Peyer's patch (tissue), 4 donors: Measurements from ENCODE around the gene AGFG1. TPM values are rescaled to one million over a fixed set of nuclear protein-coding genes. Genes with fewer than 3 reads are reported as not detected.
A peak's percentile ranks its signal among the peaks of the same experiment; 100 is the strongest.

Experiments
- DNase-seq, 3 donors: peaks; one replicate each; pipeline ENCODE4 v3.0.0-alpha.2; 2017 to 2019
- H3K27ac ChIP-seq, 4 donors: fragments of 200-600 bp; sonication (generic); one replicate each; pipeline ENCODE4 v1.5.1; 2016 to 2019
- H3K27me3 ChIP-seq, 2 donors: fragments of 200-600 bp; sonication (generic); one replicate each; pipeline ENCODE4 v1.5.1; 2019
- H3K36me3 ChIP-seq, 3 donors: fragments of 200-600 bp; sonication (generic); one replicate each; pipeline ENCODE4 v1.5.1; 2016 to 2019
- H3K4me1 ChIP-seq, 4 donors: fragments of 200-600 bp; sonication (generic); one replicate each; pipeline ENCODE4 v1.5.1; 2016 to 2019
- H3K4me3 ChIP-seq, 4 donors: fragments of 200-600 bp; sonication (generic); 1 replicate in 3 of 4; 2 replicates in 1 of 4; pipeline ENCODE4 v1.5.1; 2016 to 2019; ENCODE audit warnings: mild to moderate bottlenecking in 1 of 4
- H3K9me3 ChIP-seq, 4 donors: fragments of 200-600 bp; sonication (generic); one replicate each; pipeline ENCODE4 v1.5.1; 2016 to 2019; ENCODE audit warnings: mild to moderate bottlenecking in 1 of 4
- POLR2A ChIP-seq, 2 donors: fragments of 450-650 bp; IDR thresholded peaks; one replicate each; pipeline ENCODE4 v1.5.1; 2017; ENCODE audit warnings: antibody characterized with exemption in 2 of 2, mild to moderate bottlenecking in 2 of 2, moderate library complexity in 2 of 2
- total RNA-seq, 4 donors: library from RNA; depleted of rRNA; stranded (reverse); fragments of >200 nt; gene quantifications; one replicate each; pipeline ENCODE4 v1.1.0, GENCODE V29; 2016
- TF ChIP-seq, protein P1 (sequence below), 6 experiments: fragments of 450-650 bp in 4 of 6; fragments of 200-600 bp in 2 of 6; sonication (generic) in 1 of 6; IDR thresholded peaks; one replicate each; pipeline ENCODE4 v1.5.1; 2017 to 2019; ENCODE audit warnings: antibody characterized with exemption in 6 of 6, mild to moderate bottlenecking in 3 of 6, moderate library complexity in 1 of 6

AGFG1 gene
- total RNA-seq, 4 donors from 2014 or later: 24.8 to 68.1 (median 62.6) TPM

DNA sequence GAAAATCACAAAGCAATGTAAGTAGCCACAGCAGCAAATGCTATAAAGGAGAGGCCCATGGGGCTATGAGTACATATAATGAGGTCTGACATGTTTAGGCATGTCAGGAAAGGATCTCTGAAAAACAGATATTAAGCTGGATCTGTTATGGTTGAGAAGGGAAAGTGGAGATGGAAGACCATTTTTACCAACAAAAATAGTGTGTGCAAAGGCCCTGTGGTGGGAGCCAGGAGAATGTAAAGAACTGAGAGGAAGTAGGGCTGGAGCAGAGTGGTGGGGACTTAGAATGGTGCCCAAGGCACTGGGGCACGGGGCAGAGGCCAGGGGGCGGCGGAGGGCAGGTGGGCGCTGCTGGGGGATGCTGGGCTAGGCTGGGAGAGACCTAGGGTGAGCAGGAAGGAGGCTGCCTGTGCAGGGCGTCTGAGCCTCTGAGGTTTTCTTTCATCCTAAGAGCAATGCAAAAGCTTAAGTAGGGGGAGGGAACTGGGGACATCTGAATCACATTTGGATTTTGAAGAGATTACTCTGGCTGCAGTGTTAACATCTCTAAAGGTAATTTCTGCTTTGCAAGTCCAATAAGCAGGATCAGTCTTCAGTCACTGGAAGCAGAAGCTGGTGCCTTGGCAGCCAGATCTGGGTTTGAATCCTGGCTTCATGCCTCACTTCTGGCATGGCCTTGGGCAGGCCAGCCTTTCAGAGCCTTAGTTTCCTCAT, 4.9 kb upstream of the AGFG1 start:
- TF ChIP-seq, protein P1, sequence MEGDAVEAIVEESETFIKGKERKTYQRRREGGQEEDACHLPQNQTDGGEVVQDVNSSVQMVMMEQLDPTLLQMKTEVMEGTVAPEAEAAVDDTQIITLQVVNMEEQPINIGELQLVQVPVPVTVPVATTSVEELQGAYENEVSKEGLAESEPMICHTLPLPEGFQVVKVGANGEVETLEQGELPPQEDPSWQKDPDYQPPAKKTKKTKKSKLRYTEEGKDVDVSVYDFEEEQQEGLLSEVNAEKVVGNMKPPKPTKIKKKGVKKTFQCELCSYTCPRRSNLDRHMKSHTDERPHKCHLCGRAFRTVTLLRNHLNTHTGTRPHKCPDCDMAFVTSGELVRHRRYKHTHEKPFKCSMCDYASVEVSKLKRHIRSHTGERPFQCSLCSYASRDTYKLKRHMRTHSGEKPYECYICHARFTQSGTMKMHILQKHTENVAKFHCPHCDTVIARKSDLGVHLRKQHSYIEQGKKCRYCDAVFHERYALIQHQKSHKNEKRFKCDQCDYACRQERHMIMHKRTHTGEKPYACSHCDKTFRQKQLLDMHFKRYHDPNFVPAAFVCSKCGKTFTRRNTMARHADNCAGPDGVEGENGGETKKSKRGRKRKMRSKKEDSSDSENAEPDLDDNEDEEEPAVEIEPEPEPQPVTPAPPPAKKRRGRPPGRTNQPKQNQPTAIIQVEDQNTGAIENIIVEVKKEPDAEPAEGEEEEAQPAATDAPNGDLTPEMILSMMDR (IDR thresholded peaks at IDR 0.05): no peak
- TF ChIP-seq POLR2A (IDR thresholded peaks at IDR 0.05): no peak
- Histone ChIP-seq H3K27ac (peak overlapping the region in 3 of 4 donors; percentile 16 to 77 (median 33)), H3K36me3 (no peaks in the 10 kb centered on the region), H3K9me3 (no peaks in the 10 kb centered on the region), H3K4me3 (no peak overlapping the region), H3K27me3 (no peaks in the 10 kb centered on the region), H3K4me1 (peaks cover 0 to 5% (median 2%) of the 10 kb centered on the region in 4 donors)
- DNase-seq: no peak

DNA sequence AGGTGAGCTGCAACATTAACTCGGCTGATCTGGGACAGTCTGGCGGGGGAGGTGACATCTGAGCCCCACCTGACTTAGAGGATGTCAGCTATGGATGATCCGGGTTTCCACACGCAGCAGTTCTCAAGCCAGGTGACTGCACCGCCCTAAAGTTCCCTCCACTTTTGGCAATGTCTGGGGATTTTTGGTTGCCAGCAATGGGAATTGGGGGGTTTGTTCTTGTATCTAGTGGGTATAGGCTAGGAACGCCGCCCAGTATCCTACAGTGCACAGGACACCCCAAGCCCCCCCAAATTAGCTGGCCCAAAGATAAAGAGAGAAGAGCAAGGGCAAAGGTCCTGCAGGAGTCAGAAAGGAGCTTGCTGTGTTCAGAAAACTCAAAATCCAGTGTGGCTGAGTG, 544 bp upstream of the AGFG1 start:
- Histone ChIP-seq H3K4me3 (no peak overlapping the region), H3K36me3 (no peaks in the 10 kb centered on the region)

DNA sequence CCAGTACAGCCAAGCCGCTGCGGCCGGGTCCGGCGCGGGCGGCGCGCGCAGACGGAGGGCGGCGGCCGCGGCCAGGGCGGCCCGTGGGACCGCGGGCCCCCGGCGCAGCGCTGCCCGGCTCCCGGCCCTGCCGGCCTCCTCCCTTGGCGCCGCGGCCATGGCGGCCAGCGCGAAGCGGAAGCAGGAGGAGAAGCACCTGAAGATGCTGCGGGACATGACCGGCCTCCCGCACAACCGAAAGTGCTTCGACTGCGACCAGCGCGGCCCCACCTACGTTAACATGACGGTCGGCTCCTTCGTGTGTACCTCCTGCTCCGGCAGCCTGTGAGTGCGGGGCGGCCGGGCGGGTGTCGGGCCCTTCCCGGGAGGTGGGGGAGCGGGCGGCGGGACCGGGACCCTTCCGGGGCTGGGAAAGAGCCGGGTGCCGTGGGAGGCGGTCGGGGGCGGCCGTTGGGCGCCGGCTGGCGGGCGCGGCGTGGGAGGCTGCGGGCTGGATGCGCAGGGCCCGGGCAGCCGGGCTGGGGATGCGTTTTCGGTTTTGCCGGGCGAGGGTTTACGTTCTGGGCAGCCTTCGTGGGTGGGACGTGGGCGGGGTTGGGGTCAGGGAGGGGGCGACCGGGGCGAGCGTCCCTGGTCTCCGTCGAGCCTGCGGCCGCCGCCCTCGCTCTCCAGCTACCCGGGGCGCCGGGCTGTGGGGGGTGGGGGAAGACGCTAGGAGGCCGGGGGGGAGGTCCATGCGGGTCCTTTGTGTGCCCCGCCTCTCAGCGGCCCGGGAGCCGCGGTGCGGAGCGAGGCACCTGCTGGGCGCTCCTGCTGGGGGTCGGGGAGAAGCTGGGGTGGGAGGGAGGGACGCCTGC, 537 bp downstream of the AGFG1 start:
- peak overlapping the region; percentile 72 to 99 (median 93) for H3K4me3 ChIP-seq
- H3K27me3 ChIP-seq: no peaks in the 10 kb centered on the region
- H3K27ac ChIP-seq: peak overlapping the region; percentile 77 to 96 (median 89)
- no peaks in the 10 kb centered on the region for H3K36me3 ChIP-seq
- DNase-seq: peak; percentile 35 to 70 (median 61)
- H3K4me1 ChIP-seq: peaks cover 0 to 32% (median 3%) of the 10 kb centered on the region in 4 donors
- no peak for TF ChIP-seq POLR2A (IDR thresholded peaks at IDR 0.05)
- TF ChIP-seq, protein P1 (IDR thresholded peaks at IDR 0.05): no peak
- no peaks in the 10 kb centered on the region for H3K9me3 ChIP-seq

More for the DNA sequence above, 544 bp upstream of the AGFG1 start:
- H3K27ac ChIP-seq: no peak overlapping the region
- TF ChIP-seq, protein P1 (IDR thresholded peaks at IDR 0.05): no peak
- no peak for TF ChIP-seq POLR2A (IDR thresholded peaks at IDR 0.05)
- DNase-seq: no peak
- peaks cover 0 to 25% (median 4%) of the 10 kb centered on the region in 4 donors for H3K4me1 ChIP-seq
- no peaks in the 10 kb centered on the region for H3K9me3 ChIP-seq
- no peaks in the 10 kb centered on the region for H3K27me3 ChIP-seq

DNA sequence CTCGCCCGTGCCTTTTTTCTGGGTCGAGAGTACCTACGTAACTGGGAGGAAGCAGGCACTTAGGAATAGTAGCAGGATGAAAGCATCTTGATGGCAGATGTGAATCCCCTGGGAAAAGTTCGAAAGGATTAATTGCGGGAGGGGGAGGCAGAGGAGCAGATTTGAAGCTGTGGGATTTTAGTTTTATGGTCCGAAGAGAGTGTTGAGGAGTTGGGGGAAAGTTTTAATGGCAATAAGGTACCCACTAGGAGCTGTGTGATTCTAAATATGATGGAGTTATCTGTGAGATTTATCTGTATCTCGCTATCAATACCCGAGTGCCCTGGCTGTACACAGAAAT, 1.1 kb downstream of the AGFG1 start:
- no peak for DNase-seq
- Histone ChIP-seq H3K4me3 (peak overlapping the region; percentile 72 to 99 (median 93)), H3K36me3 (no peaks in the 10 kb centered on the region), H3K27me3 (no peaks in the 10 kb centered on the region), H3K27ac (peak overlapping the region; percentile 77 to 96 (median 89)), H3K4me1 (peaks cover 0 to 36% (median 3%) of the 10 kb centered on the region in 4 donors), H3K9me3 (no peaks in the 10 kb centered on the region)
- TF ChIP-seq, protein P1 (IDR thresholded peaks at IDR 0.05): no peak
- TF ChIP-seq POLR2A (IDR thresholded peaks at IDR 0.05): no peak

DNA sequence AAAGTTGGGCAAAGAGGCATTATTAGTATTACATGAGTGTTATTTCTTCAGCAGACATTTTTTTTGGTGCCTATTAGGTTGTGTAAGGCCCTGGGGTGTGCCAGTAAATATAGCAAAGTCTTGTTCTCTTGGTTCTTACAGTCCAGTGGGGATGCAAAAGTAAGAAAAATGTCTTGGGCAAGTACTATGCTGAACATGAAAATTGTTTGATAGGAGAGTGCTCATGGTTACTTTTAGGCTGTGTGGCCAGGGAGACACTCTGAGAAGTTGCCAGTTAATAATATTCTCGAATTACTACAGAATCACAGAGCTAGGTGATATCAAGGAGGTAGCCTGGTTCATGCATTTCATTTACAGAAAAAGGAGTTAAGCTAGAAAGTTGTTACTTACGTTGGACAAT, 1.9 kb downstream of the AGFG1 start:
- Histone ChIP-seq H3K27ac (peak overlapping the region in 3 of 4 donors; percentile 13 to 93 (median 48)), H3K27me3 (no peaks in the 10 kb centered on the region), H3K36me3 (no peaks in the 10 kb centered on the region), H3K9me3 (no peaks in the 10 kb centered on the region), H3K4me1 (peaks cover 0 to 36% (median 3%) of the 10 kb centered on the region in 4 donors), H3K4me3 (peak overlapping the region in 2 of 4 donors; percentile 92 to 99)
- no peak for DNase-seq
- no peak for TF ChIP-seq POLR2A (IDR thresholded peaks at IDR 0.05)
- TF ChIP-seq, protein P1 (IDR thresholded peaks at IDR 0.05): no peak
